Measurements from ENCODE around the gene SKI. TPM values are rescaled to one million over a fixed set of nuclear protein-coding genes. Genes with fewer than 3 reads are reported as not detected.
A peak's percentile ranks its signal among the peaks of the same experiment; 100 is the strongest.

Gene SKI
- total and polyA plus RNA-seq, 4 donors, result 17.1 to 90.7 (median 40.7) TPM

GRCh38 chr1:2282556-2283270 lies 54.6 kb downstream of the SKI start:
- Histone ChIP-seq H3K9me3 (ENCODE audit: control insufficient read depth in 4 of 4, insufficient read depth in 3 of 4, low read length in 3 of 4) (no peaks in the 10 kb centered on the region), H3K27me3 (ENCODE audit: control insufficient read depth in 3 of 3, insufficient read depth in 3 of 3, low read length in 2 of 3) (no peaks in the 10 kb centered on the region), H3K4me3 (no peak overlapping the region), H3K4me1 (ENCODE audit: control insufficient read depth in 5 of 5, insufficient read depth in 5 of 5, low read length in 5 of 5) (peaks cover 9 to 41% (median 26%) of the 10 kb centered on the region in 5 donors), H3K27ac (ENCODE audit: low read depth in 1 of 2, low read length in 1 of 2) (peak overlapping the region in 1 of 2 donors; percentile 3), H3K9ac (ENCODE audit: insufficient read depth in 1 of 2, low read length in 2 of 2) (no peak overlapping the region), H3K36me3 (ENCODE audit: control insufficient read depth in 4 of 4, insufficient read depth in 4 of 4, low read length in 4 of 4) (peaks cover 0 to 8% (median 4%) of the 10 kb centered on the region in 4 donors)
- DNase-seq, result no peak
- TF ChIP-seq, protein P1, sequence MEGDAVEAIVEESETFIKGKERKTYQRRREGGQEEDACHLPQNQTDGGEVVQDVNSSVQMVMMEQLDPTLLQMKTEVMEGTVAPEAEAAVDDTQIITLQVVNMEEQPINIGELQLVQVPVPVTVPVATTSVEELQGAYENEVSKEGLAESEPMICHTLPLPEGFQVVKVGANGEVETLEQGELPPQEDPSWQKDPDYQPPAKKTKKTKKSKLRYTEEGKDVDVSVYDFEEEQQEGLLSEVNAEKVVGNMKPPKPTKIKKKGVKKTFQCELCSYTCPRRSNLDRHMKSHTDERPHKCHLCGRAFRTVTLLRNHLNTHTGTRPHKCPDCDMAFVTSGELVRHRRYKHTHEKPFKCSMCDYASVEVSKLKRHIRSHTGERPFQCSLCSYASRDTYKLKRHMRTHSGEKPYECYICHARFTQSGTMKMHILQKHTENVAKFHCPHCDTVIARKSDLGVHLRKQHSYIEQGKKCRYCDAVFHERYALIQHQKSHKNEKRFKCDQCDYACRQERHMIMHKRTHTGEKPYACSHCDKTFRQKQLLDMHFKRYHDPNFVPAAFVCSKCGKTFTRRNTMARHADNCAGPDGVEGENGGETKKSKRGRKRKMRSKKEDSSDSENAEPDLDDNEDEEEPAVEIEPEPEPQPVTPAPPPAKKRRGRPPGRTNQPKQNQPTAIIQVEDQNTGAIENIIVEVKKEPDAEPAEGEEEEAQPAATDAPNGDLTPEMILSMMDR (IDR thresholded peaks at IDR 0.05; ENCODE audit: control extremely low read depth, extremely low read depth), result no peak
- no peak for ATAC-seq (ENCODE audit: insufficient read depth, low FRiP score)
- WGBS, 2 donors, result 95% methylated on average over 29 of the region's 29 CpGs

GRCh38 chr1:2283371-2283990 lies 55.4 kb downstream of the SKI start:
- Histone ChIP-seq H3K27me3 (ENCODE audit: control insufficient read depth in 3 of 3, insufficient read depth in 3 of 3, low read length in 2 of 3) (no peaks in the 10 kb centered on the region), H3K36me3 (ENCODE audit: control insufficient read depth in 4 of 4, insufficient read depth in 4 of 4, low read length in 4 of 4) (peaks cover 0 to 7% (median 3%) of the 10 kb centered on the region in 4 donors), H3K9me3 (ENCODE audit: control insufficient read depth in 4 of 4, insufficient read depth in 3 of 4, low read length in 3 of 4) (no peaks in the 10 kb centered on the region), H3K27ac (ENCODE audit: low read depth in 1 of 2, low read length in 1 of 2) (peak overlapping the region in 1 of 2 donors; percentile 3), H3K9ac (ENCODE audit: insufficient read depth in 1 of 2, low read length in 2 of 2) (no peak overlapping the region), H3K4me1 (ENCODE audit: control insufficient read depth in 5 of 5, insufficient read depth in 5 of 5, low read length in 5 of 5) (peaks cover 6 to 36% (median 18%) of the 10 kb centered on the region in 5 donors), H3K4me3 (no peak overlapping the region)
- WGBS, 2 donors, result 89 to 92% methylated on average over 20 to 21 of the region's 21 CpGs
- TF ChIP-seq, protein P1 (IDR thresholded peaks at IDR 0.05; ENCODE audit: control extremely low read depth, extremely low read depth), result no peak
- DNase-seq (no peak), ATAC-seq (ENCODE audit: insufficient read depth, low FRiP score) (no peak)

DNA sequence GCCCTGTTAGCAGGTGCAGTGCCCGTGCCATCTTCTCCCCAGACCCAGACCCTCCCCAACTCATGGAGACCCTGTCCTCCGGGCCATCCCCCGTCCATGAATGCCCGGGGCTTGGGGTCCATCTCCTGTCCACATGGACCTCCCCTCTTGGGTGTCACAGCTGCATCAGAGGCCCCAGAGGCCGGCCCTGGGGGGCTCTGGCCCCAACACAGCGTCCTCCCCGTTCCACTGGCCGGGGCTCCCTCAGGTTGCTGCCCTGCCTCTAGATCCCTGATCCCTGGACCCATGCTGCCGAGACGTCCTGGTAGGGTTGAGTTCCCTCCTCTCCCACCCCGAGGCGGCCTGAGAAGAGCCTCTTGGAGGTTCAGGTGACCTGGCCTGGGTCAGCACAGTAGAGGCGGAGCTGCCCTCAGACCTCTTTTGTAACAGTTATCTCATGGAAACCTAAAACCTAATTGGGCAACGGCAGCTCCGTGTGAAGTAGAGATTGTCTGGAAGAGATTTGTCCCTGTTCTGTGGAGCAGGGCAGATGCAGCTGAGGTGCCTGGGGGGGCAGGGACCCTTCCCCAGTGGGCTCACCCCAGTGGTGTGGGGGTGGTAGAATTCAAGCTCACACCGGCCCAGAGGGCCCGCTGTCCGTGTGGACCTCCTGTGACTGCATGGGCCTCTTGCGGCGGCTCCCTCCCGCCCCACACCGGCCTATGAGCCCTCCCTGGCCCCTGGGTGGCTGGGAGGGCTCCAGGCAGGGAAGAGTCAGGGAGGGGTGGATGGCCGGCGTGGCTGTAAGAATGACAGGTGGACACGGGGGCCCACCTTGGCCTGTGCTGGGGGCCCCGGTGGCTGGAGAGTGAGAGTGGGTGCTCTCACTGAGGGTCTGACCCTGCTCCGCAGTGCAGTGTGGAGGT lies 56.1 kb downstream of the SKI start:
- Histone ChIP-seq H3K4me3 (no peak overlapping the region), H3K9ac (ENCODE audit: insufficient read depth in 1 of 2, low read length in 2 of 2) (no peak overlapping the region), H3K9me3 (ENCODE audit: control insufficient read depth in 4 of 4, insufficient read depth in 3 of 4, low read length in 3 of 4) (no peaks in the 10 kb centered on the region), H3K36me3 (ENCODE audit: control insufficient read depth in 4 of 4, insufficient read depth in 4 of 4, low read length in 4 of 4) (peaks cover 0 to 7% (median 3%) of the 10 kb centered on the region in 4 donors), H3K4me1 (ENCODE audit: control insufficient read depth in 5 of 5, insufficient read depth in 5 of 5, low read length in 5 of 5) (peaks cover 4 to 36% (median 10%) of the 10 kb centered on the region in 5 donors), H3K27ac (ENCODE audit: low read depth in 1 of 2, low read length in 1 of 2) (peak overlapping the region in 1 of 2 donors; percentile 3), H3K27me3 (ENCODE audit: control insufficient read depth in 3 of 3, insufficient read depth in 3 of 3, low read length in 2 of 3) (no peaks in the 10 kb centered on the region)
- DNase-seq (no peak), ATAC-seq (ENCODE audit: insufficient read depth, low FRiP score) (no peak)
- 82 to 90% methylated on average over 27 of the region's 27 CpGs for WGBS, 2 donors
- TF ChIP-seq, protein P1 (IDR thresholded peaks at IDR 0.05; ENCODE audit: control extremely low read depth, extremely low read depth), result no peak
